GM23248 (cell line): ENCODE measurements around the gene HTT. TPM values are rescaled to one million over a fixed set of nuclear protein-coding genes. Genes with fewer than 3 reads are reported as not detected.

Experiments used
- DNase-seq: peaks from one replicate; pipeline ENCODE4 v3.0.0-alpha.2; 2015
- H2AFZ ChIP-seq: fragments of 200-600 bp; sonication (generic); 2 replicates; pipeline ENCODE4 v1.6.1; 2016; ENCODE audit warnings: antibody characterized with exemption
- H3F3A ChIP-seq: fragments of 200-600 bp; sonication (generic); 2 replicates; pipeline ENCODE4 v1.6.1; 2016; ENCODE audit warnings: mild to moderate bottlenecking, antibody characterized with exemption, mixed run types; ENCODE audit not compliant: insufficient read depth
- H3K27ac ChIP-seq: fragments of 200-600 bp; sonication (generic); 2 replicates; pipeline ENCODE4 v1.5.1; 2016; ENCODE audit warnings: mild to moderate bottlenecking
- H3K27me3 ChIP-seq: fragments of 200-600 bp; sonication (generic); replicated peaks from 2 replicates; pipeline ENCODE4 v1.6.1; 2016; ENCODE audit warnings: mild to moderate bottlenecking; ENCODE audit not compliant: insufficient read depth
- H3K36me3 ChIP-seq: fragments of 200-600 bp; sonication (generic); 2 replicates; pipeline ENCODE4 v1.6.1; 2016; ENCODE audit warnings: low read depth, mild to moderate bottlenecking
- H3K4me1 ChIP-seq: fragments of 200-600 bp; sonication (generic); 2 replicates; pipeline ENCODE4 v1.6.1; 2016; ENCODE audit warnings: mild to moderate bottlenecking; ENCODE audit not compliant: insufficient read depth
- H3K4me2 ChIP-seq: fragments of 200-600 bp; sonication (generic); one replicate; pipeline ENCODE4 v1.6.1; 2016; ENCODE audit warnings: mild to moderate bottlenecking; ENCODE audit not compliant: unreplicated experiment
- H3K4me3 ChIP-seq: fragments of 200-600 bp; sonication (generic); 2 replicates; pipeline ENCODE4 v1.5.1; 2016; ENCODE audit warnings: mild to moderate bottlenecking
- H3K79me2 ChIP-seq: fragments of 200-600 bp; sonication (generic); 2 replicates; pipeline ENCODE4 v1.6.1; 2016; ENCODE audit warnings: mild to moderate bottlenecking; ENCODE audit not compliant: insufficient read depth
- H3K9ac ChIP-seq: fragments of 200-600 bp; sonication (generic); 2 replicates; pipeline ENCODE4 v1.6.1; 2016; ENCODE audit warnings: mild to moderate bottlenecking
- H3K9me2 ChIP-seq: fragments of 200-600 bp; sonication (generic); 2 replicates; pipeline ENCODE4 v1.6.1; 2016; ENCODE audit warnings: mixed run types, mild to moderate bottlenecking, moderate library complexity; ENCODE audit not compliant: insufficient read depth
- H3K9me3 ChIP-seq: fragments of 200-600 bp; sonication (generic); one replicate; pipeline ENCODE4 v1.6.1; 2017; ENCODE audit warnings: low read depth
- H4K20me1 ChIP-seq: fragments of 200-600 bp; sonication (generic); 2 replicates; pipeline ENCODE4 v1.6.0; 2016; ENCODE audit not compliant: insufficient read depth
- EZH2 ChIP-seq: fragments of 200-600 bp; sonication (generic); IDR thresholded peaks from 2 replicates; pipeline ENCODE4 v1.6.1; 2018; ENCODE audit warnings: antibody characterized with exemption, mild to moderate bottlenecking; ENCODE audit not compliant: insufficient read depth, poor library complexity, severe bottlenecking
- EZH2phosphoT487 ChIP-seq: fragments of 200-600 bp; sonication (generic); IDR thresholded peaks from 2 replicates; pipeline ENCODE4 v1.6.1; 2018; ENCODE audit warnings: antibody characterized with exemption, moderate library complexity, mild to moderate bottlenecking, low read depth; ENCODE audit not compliant: insufficient read depth
- WGBS, 2 experiments: methylation state at CpG; one replicate each; pipeline ENCODE4 v1.1.6; 2015 to 2017; ENCODE audit warnings: low lambda C conversion rate in 2 of 2, low coverage in 1 of 2; ENCODE audit errors: missing lambda C conversion rate in 2 of 2; 5-methylcytosine and 5-hydroxymethylcytosine counted together
- in situ Hi-C: fragments of 300-500 bp; cut with MboI; formaldehyde crosslinking; loops from 2 replicates; pipeline ENCODE4 v1.15.0; 2020
- polyA plus RNA-seq: library from polyadenylated mRNA; unstranded; fragments of >200 nt; fragmentation: Nextera tagmentation; extraction: Ambion mirVana; gene quantifications from 2 replicates; pipeline ENCODE4 v1.2.1, GENCODE V29; 2016
- total RNA-seq: library from RNA; depleted of rRNA; stranded (reverse); fragments of >200 nt; shearing (Covaris generic); gene quantifications from 2 replicates; pipeline ENCODE4 v1.2.3, GENCODE V29; 2014

HTT gene
- total and polyA plus RNA-seq, 2 experiments from 2014 or later = 8.2 to 26.5 TPM

DNA sequence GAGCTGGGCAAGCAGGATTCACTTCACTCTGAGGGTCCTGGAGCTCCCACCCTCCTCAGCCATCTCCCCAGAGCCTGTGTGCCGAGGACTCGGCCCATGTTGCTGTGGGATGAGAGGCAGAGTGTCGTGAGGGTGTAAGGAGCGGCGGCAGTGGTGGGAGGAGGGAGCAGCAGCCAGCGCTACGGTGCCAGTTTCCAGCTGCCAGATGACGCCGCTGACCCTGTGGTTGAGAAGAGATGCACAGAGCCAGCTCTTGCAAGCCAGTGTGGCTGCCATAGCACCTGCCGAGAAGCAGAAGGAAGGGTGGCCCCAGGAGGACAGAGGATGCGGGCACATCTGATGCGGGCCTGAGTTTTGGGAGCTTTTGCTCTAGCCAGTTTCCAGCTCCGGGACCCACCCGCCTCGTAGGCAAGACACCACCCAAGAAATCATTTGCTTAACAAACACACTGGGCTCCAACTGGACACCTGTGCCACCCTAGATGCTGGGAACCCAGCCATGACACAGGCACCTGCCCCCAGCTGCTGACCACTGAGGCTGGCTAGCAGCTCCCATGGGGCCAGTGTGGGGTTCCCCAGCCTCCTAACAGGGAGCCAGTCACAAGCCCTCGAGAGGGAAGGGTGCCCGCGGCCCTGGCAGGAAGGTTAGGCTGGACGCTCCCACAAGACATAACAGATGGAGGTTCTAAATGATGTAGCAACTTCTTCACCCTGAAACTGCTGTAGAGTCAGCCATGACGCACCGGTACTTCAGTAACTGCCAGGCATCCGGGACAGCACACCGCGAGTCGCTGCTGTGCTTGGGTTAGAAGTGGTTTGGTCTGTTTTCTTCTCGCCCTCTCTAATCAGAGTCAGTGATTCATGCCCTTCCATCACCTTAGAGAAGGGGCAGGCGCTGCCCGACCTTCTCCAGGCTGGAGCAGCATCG is 183.3 kb downstream of the HTT start:
- Histone ChIP-seq H3K9me2 (no peaks in the 10 kb centered on the region), H3K27me3 (no peaks in the 10 kb centered on the region), H3K4me3 (0 out of 2 replicates have a peak overlapping the region, but pooled peaks have one; percentile 14), H3K4me1 (no peaks in the 10 kb centered on the region), H3K9ac (no peak overlapping the region), H3K27ac (no peak overlapping the region), H4K20me1 (no peaks in the 10 kb centered on the region), H3K36me3 (no peaks in the 10 kb centered on the region), H2AFZ (peak overlapping the region; percentile 50; the same call in 1 of the 2 replicates), H3K4me2 (no peak overlapping the region), H3F3A (no peaks in the 10 kb centered on the region), H3K9me3 (no peaks in the 10 kb centered on the region), H3K79me2 (no peaks in the 10 kb centered on the region)
- WGBS, 2 experiments = 65 to 69% methylated on average over 28 to 29 of the region's 29 CpGs
- in situ Hi-C loops = no loop called here
- peak; percentile 82 for DNase-seq
- TF ChIP-seq EZH2 = no peak
- TF ChIP-seq EZH2phosphoT487 = no peak

DNA sequence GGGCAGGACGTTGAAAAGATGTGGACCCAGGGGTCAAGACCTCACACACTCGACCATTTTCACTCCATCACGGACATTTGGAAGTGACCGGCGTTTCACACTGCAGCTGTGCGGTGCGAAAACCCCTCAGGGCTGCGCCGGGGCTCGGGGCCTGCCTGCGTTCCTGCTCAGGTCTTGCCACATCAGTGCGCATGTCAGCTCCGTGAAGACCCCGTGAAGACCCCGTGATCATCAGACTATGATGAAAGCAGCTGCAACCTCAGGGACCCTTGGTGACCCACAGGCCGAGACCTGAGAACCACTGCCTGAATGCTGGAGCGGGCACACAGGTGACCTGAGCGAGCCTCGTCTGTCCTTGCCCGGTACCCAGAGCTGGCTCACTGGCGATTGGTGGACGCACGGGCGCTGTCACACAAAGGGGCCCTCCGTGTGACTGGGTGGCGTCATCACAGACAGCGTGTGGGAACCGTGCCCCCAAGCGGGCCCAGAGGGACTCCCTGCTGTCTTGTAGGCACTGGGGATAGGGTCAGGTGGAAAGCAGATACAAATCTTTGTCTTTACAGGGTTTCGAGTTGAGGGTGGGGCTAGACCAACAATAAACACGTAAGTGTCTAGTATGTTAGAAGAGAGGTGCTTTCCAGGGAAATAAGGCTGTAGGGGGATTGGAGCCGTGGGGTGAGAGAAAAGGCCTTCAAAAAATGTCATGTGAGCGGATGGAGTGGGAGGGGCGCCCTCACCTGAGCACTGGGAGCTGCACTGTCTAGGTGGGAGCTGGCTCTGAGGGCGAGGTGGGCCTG is 187.1 kb downstream of the HTT start:
- Histone ChIP-seq H3K4me2 (no peak overlapping the region), H2AFZ (no peak overlapping the region), H3K9me2 (no peaks in the 10 kb centered on the region), H3K79me2 (no peaks in the 10 kb centered on the region), H3K4me1 (no peaks in the 10 kb centered on the region), H3K27ac (no peak overlapping the region), H3K36me3 (no peaks in the 10 kb centered on the region), H4K20me1 (no peaks in the 10 kb centered on the region), H3F3A (no peaks in the 10 kb centered on the region), H3K9me3 (no peaks in the 10 kb centered on the region), H3K27me3 (no peaks in the 10 kb centered on the region), H3K9ac (no peak overlapping the region), H3K4me3 (no peak overlapping the region)
- 82 to 83% methylated on average over 35 of the region's 35 CpGs for WGBS, 2 experiments
- in situ Hi-C loops = no loop called here
- no peak for DNase-seq
- TF ChIP-seq EZH2phosphoT487 = no peak
- no peak for TF ChIP-seq EZH2

DNA sequence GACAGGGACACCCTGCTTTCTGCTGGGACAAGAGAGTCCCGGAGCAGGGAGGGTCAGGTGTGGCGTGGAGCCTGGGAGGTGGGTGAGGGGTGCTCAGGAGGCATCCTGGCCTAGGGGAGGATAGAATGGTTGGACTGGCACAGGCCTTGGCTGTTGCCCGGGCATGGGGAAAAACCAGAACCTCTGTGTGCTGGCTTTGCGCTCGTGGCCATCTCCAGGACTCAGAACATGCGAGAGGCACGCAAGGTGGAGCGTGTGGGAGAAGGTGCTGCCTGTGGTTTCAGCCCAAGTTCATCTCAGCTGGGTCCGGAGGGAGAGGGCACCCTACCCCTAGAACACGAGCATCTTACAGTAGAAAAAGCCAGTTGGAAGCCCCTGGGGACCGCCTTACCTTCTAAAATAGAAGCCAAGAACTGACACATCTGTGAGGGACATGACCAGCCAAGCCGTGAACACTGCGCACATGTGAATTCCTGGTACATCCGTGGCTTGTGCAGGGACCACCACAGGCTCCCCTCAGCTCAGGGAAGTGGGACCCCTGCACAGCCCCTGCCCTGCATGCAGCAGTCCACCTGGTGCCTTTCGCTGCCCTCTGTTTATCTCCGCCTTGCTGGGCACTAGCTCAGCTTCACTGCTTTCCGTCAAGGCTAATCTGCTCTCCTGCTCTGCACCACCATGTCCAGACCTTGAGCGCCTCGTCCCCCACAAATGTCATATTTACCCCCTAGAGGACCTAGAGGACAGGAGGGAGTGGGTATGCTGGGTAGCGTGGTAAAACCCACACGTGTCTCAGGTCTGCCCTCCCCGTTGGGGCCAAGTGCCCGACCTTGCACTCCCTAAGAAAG is 187.9 kb downstream of the HTT start:
- Histone ChIP-seq H3K4me2 (no peak overlapping the region), H3K9me2 (no peaks in the 10 kb centered on the region), H2AFZ (no peak overlapping the region), H4K20me1 (no peaks in the 10 kb centered on the region), H3K79me2 (no peaks in the 10 kb centered on the region), H3K9ac (no peak overlapping the region), H3F3A (no peaks in the 10 kb centered on the region), H3K27ac (no peak overlapping the region), H3K27me3 (no peaks in the 10 kb centered on the region), H3K9me3 (no peaks in the 10 kb centered on the region), H3K4me1 (no peaks in the 10 kb centered on the region), H3K36me3 (no peaks in the 10 kb centered on the region), H3K4me3 (no peak overlapping the region)
- 79 to 80% methylated on average over 23 of the region's 23 CpGs for WGBS, 2 experiments
- in situ Hi-C loops = no loop called here
- TF ChIP-seq EZH2phosphoT487 (no peak), EZH2 (no peak)
- no peak for DNase-seq

DNA sequence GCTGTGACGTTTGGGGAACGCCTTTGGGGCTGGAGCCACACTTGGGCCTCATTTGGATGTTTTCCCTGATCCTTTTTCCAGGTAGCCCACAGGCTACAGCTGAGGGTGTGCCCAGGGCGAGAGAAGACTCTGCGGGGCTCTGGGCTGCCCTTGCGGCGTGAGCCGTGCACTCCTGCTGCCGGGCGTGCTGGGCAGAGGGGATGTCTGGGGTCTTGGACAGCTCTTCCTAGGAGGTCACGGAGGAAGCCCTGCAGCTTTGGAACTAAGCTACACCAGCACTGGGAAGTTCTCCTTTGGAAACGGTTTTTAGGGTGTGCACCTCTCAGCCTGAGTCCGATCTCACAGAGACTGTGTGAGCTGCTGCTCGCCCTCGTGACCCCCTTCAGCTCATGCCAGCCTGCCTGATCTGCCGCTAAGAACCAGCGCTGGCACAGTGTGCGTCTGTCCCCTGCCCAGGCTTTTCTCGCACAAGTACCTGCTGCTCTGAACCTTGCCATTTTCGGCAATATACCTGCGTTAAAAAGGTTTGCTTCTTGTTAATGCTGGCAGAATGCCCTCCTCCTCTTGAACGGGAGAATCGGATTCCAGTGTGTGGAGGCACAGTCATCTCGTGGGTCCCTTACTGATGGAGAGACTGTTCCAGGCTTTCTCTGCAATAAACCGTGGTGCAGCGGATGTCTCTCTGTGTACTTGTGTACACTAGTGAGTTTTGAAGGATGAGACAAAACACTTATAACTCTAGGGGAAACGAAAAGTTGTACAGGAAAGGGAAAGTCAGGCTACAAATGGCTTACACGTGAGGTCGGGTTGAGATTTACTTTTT is 188.8 kb downstream of the HTT start:
- in situ Hi-C loops = no loop called here
- WGBS, 2 experiments = 74 to 75% methylated on average over 28 of the region's 28 CpGs
- no peak for DNase-seq

More for the DNA sequence above, 188.8 kb downstream of the HTT start:
- Histone ChIP-seq H3K27me3 (no peaks in the 10 kb centered on the region), H3K9me3 (no peaks in the 10 kb centered on the region), H3K4me3 (no peak overlapping the region), H3K79me2 (no peaks in the 10 kb centered on the region), H3F3A (no peaks in the 10 kb centered on the region), H3K36me3 (no peaks in the 10 kb centered on the region), H3K4me2 (no peak overlapping the region), H4K20me1 (no peaks in the 10 kb centered on the region), H2AFZ (no peak overlapping the region), H3K9me2 (no peaks in the 10 kb centered on the region), H3K4me1 (no peaks in the 10 kb centered on the region), H3K9ac (no peak overlapping the region), H3K27ac (no peak overlapping the region)
- TF ChIP-seq EZH2phosphoT487 (no peak), EZH2 (no peak)
